Heart left ventricle (tissue), 13 donors: Measurements from ENCODE around the gene SNIP1.

Experiments used
- CTCF ChIP-seq, 12 donors: fragments of 200-600 bp; sonication (generic) in 4 of 12; IDR thresholded peaks; one replicate each; pipeline versions ENCODE4 v1.5.0 to v1.8.0; 2018 to 2022; ENCODE audit warnings: antibody characterized with exemption in 12 of 12, mild to moderate bottlenecking in 5 of 12
- POLR2A ChIP-seq, 2 donors: fragments of 450-650 bp; IDR thresholded peaks; one replicate each; pipeline ENCODE4 v1.6.1; 2017; ENCODE audit warnings: antibody characterized with exemption in 2 of 2, mild to moderate bottlenecking in 2 of 2, moderate library complexity in 2 of 2
- donor health status: ischemic (EF 13 %, LVEDD 7.1; RV severe dilation, severe dysfunction).
- donor health status: DM: no; HTN: yes; CAD: no.
- donor health status: DM: no; HTN: no; CAD: no.
- donor health status: ischemic (EF 25% LVEDD 6.9; RV normal size, moderate dysfunction).
- donor health status: ischemic (EF 25% LVEDD 5.7; RV mildly dilated, moderate dysfunction).
- donor health status: ischemic (EF 35%, LVEDD 5.7; RV mildly dilated, moderate dysfunction).
- donor health status: nonischemic (EF 11% LVEDD 7.7; RV severe dilation, severe dysfunction).
- donor health status: DM: yes; HTN: yes; CAD: no.
- donor health status: PGD.
- donor health status: ischemic (EF 29% LVEDD 5.4; RV normal size, mild dysfunction).
- donor health status: nonischemic (EF 23%, LVEDD 6.1; RV moderate dilation, normal function).

GRCh38 chr1:37556712-37557196 lies 2.7 kb upstream of the SNIP1 start, which contains the start of gene DNALI1:
- TF ChIP-seq CTCF (IDR thresholded peaks at IDR 0.05): no peak
- TF ChIP-seq POLR2A (IDR thresholded peaks at IDR 0.05): no peak
